HG02938 (cell line): ENCODE results near the gene TRMT2A.

Experiments used
- ATAC-seq: cut with Tn5 transposase; IDR thresholded peaks from one replicate; pipeline ENCODE4 v1.9.1; 2021; ENCODE audit warnings: mild to moderate bottlenecking, moderate library complexity; ENCODE audit not compliant: unreplicated experiment

The TRMT2A gene

GRCh38 chr22:20066617-20067383, 50.2 kb downstream of the TRMT2A start:
- no peak for ATAC-seq

- ATAC-seq = no peak
These were observed 51.0 kb downstream of the TRMT2A start for GRCh38 chr22:20065896-20066616.

- ATAC-seq = no peak
These were observed 52.3 kb downstream of the TRMT2A start for GRCh38 chr22:20064545-20065262.

DNA sequence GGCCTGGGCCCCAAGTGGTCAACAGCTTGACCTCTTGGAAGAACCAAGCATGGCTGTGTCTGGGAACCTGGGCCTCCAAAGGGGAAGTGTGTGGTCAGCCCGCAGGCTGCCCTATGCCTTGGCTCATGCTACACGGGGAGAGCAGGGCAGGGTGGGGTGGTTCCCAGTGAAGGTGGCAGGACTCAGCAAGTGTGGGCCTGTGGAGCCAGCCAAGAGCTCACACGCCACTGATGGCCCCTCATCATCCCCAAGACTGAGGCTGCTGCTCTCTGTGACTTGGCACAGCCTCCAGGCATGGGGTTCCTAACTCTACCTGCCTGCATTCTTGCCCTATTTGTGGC, 52.9 kb downstream of the TRMT2A start:
- ATAC-seq = no peak

DNA sequence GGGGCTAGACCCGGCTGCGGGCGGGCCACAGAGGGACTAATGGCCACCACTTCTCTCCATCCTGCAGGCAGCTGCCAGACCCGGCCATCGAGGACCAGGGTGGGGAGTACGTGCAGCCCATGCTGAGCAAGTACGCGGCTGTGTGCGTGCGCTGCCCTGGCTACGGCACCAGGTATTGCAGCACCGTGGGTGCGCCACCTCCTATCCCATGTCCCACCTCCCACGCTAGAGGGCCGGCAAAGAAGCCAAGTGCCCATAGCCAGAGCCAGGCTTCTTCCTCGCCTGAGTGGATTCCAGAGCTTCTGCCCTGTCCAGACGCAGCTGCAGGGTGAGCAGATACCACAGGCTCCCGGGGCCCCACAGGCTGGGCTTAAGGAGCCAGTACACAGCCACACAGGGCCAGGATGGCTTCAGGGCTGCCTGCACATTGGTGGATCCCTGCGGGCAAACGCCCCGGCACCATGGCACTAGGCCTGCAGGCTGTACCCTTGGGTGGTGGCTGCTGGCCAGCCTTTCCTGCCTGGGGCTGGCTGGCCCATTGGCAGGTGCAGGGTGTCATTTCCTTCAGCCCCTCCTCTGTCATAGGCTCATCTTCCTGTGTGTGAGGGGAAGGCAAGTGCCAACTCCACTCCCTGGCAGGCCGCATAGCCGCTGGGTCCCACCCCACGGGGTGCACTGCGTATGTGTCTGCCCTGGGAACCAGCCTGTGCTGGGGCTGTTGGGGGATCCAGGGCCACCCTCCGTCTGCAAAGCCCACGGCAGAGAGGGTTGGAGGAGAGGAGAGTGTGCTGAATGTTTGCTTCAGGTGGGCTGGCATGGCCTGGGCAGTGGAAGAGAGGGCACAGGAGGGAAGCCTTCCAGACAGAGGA, 53.5 kb downstream of the TRMT2A start:
- ATAC-seq = no peak

GRCh38 chr22:20062766-20063083, 54.3 kb downstream of the TRMT2A start:
- ATAC-seq = no peak

DNA sequence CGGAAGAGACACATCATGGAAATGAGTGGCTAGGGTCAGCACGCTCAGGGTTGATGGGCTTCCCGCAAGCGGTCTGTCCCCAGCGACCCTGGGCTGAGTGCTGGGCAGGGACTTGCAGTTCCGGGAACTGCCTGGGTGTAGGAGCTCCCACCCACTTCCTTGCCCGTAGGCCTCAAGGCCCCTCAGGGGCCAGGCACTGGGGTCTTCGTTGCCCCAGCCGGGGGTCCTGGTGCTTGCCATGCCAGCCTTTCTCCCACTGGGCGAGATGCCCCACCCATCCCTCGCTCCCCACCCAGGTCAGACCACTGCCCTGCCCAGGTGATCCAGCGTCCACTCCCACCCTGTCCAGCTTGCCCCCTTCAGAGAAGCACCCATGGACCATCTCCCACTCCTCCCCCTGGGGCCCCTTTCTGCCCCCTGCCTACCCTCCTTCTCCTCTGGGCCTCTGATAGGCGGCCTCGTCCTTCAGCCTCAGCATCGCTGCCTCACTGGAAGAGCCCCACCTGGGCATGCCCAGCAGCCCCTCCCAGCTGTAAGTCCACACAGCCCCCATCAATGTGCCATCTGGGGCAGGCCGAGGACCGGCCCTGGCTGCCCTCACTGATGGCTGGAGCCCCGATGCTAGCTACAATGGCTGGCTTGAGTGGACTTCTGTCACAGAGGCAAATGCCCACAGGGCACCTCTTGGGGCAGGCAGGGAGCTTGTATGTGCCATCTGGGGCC, 54.8 kb downstream of the TRMT2A start:
- no peak for ATAC-seq
